GM10266 (cell line): ENCODE measurements around the gene AKAP7.

Experiments
- DNase-seq: peaks from one replicate; pipeline ENCODE4 v3.0.0; 2012; ENCODE audit errors: extremely low spot score
- TF ChIP-seq, protein P1 (sequence below): IDR thresholded peaks from 2 replicates; pipeline ENCODE4 v1.5.1; 2012; ENCODE audit warnings: mild to moderate bottlenecking, low read depth; ENCODE audit not compliant: control insufficient read depth, insufficient read depth; ENCODE audit errors: missing control alignments

The AKAP7 gene

DNA sequence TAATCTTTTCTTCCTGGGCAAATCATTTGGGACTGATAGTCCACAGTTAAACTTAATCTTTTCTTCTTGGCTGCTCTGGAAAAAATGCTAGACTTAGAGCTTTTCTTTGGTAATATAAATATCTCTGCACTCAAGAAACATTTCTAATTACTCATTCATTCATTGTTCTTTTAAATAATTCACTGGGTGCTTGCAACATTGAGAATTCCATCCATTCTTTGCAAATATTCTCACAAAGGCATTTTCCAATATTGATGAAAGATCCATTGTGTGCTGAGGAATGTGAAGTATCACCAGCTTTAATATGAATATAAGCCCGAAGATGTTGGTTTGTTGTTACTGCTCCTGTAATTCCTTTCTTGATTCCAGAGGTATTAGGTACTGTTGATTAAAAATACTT, 38.4 kb downstream of the AKAP7 start:
- DNase-seq: no peak
- TF ChIP-seq, protein P1, sequence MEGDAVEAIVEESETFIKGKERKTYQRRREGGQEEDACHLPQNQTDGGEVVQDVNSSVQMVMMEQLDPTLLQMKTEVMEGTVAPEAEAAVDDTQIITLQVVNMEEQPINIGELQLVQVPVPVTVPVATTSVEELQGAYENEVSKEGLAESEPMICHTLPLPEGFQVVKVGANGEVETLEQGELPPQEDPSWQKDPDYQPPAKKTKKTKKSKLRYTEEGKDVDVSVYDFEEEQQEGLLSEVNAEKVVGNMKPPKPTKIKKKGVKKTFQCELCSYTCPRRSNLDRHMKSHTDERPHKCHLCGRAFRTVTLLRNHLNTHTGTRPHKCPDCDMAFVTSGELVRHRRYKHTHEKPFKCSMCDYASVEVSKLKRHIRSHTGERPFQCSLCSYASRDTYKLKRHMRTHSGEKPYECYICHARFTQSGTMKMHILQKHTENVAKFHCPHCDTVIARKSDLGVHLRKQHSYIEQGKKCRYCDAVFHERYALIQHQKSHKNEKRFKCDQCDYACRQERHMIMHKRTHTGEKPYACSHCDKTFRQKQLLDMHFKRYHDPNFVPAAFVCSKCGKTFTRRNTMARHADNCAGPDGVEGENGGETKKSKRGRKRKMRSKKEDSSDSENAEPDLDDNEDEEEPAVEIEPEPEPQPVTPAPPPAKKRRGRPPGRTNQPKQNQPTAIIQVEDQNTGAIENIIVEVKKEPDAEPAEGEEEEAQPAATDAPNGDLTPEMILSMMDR: no peak

DNA sequence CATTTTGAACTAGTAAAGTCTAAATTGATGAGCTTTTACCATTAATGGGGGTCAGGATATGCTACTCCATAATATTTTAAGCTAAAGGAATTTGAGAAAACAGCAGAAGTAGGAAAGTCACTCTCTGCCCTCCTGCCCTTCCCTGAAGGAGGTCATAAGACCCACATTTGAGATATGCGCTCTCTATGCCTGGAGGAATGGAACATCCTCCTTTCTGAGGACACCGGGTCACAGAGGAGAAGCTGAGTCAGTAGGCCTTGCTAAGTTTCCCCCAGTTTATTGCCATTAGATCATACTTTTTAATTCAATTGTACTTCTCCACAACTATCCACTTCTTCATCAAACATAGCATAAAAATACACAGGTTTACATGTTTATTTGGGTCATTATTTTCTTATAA, 40.3 kb downstream of the AKAP7 start:
- TF ChIP-seq, protein P1: no peak
- no peak for DNase-seq

DNA sequence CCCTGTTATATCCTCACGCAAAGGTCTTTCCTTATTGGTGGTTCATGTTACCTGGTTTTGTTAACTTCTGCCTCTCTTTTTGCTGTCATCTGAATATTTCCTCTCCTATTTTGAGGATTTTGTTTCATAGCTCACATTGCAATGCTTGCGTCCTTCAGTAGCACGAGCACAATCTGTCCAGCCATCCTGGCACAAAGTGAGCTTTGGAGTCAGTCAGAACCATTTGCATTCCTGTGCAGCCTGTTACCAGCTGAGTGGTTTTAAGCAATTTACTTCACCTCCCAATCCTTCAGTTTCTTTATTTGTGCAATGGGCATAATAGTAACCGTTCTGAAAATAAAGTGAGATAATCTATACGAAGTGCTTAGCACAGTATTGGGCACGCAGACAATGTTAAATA, 42.7 kb downstream of the AKAP7 start:
- no peak for DNase-seq
- TF ChIP-seq, protein P1: no peak

DNA sequence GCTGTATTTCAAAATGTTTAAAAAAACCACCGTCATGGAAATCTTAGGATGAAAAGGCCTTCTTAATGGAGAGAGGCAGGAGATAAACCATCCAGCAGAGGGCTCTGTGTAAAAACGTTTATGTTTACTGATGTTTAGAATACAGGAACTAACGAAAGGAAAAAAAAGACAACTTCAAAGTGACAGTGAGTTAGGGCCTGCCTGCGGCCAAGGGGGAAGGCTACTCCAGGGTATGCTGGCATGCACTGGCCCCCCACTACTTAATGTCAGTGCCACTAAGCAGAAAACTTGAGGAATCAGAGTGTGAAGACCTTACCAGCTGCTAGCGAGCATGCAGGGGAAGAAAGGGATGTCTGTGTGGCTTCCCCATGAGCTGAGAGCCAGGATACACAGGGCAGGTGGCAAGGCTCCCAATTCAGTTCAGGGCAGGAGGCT, 47.7 kb downstream of the AKAP7 start:
- TF ChIP-seq, protein P1: peak; percentile 43
- peak; percentile 9 for DNase-seq

DNA sequence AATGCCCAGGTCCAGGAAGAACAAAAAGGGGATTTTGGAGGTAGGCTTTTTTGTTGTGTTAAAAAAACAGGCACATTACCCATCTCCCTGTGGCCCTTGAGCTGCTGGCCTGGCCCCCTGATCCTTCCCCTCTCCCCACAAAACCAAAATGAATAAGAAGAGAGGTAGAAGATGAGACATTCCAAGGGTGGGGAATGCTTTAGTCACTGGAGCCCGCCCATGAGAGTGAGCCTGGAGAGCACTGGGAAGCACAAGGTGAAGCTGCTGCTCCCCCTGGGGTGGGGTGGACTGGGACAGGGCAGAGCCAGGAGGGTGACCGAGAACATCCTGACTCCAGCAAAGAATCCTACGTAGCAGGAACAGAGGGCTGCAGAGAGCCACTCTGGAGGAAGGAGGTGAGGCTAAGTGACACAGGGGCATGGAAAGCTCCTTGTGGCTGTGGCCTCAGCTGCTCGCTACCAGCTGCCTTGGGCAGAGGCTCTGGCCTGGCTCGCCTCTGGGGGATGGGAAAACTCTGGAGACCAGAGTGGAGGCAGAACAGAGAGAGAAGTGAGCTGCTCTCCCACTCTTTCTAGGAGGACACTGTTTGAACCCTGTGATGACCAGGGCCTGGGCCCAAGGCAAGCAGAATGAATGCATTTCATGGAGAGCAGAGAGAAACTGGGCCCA, 48.3 kb downstream of the AKAP7 start:
- TF ChIP-seq, protein P1: no peak
- no peak for DNase-seq

DNA sequence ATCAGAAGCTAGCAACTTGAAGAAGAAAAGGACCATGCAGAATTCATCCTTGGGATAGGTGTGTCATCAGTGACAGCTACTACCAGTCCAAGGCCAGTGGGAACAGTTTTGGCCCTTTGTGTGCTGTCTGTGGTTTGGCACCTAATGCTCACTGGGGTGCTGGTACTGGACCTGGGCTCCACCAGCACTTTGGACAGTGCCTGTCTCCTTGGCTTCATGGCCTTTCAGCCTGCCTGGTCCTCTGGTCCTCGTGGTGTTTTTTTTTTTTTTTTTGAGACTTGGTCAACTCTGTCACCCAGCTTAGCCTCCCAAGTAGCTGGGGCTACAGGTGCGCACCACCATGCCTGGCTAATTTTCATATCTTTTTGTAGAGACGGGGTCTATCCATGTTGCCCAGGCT, 56.3 kb downstream of the AKAP7 start:
- TF ChIP-seq, protein P1: no peak
- no peak for DNase-seq

DNA sequence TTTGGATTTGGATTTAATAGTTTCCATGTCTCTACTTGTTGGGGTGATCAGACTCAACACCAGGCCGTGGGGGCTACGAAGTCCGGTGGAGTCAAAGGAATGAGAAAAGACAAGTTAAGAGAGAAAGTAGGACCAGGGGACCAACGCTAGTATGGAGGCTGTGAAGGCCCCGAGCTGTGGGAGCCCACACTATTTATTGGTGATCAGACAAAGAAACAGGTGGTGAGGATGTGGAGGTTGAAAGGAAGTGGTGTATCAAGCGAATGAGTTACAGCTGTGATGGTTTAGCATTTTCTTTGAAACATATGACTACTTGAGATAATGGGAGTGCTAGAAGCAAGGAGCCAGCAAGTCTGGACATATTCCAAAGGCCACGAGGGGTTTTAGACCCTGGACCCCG, 62.4 kb downstream of the AKAP7 start:
- TF ChIP-seq, protein P1: no peak
- no peak for DNase-seq
